Activated CD4-positive, alpha-beta T cell treated with anti-CD3 and anti-CD28 coated beads, Interleukin-2, amount 50 U/mL, for 1 hour (primary cell): ENCODE results near the gene BTRC.

ENCODE experiments used
- DNase-seq: peaks from one replicate; pipeline ENCODE4 v3.0.0-alpha.2; 2020

The BTRC gene

DNA sequence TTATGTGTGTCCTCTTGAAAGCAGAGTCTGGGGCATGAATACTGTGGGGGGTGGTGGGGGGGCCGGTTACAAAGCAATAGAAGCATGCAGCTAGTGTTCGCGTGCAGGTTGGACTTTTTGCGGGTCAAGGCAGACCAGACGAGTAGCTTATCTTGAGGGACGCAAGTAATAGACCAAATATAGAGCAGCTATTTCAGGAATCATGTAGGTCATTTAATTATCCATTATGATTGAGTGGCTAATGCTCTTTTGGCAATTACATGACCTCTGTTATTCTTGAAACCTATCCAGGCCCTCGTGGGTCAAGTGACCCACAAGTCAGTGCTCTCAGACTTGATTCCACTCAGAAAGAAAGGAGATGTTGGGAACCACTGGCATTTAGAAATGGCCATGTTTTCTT, 93.0 kb downstream of the BTRC start:
- no peak for DNase-seq

DNA sequence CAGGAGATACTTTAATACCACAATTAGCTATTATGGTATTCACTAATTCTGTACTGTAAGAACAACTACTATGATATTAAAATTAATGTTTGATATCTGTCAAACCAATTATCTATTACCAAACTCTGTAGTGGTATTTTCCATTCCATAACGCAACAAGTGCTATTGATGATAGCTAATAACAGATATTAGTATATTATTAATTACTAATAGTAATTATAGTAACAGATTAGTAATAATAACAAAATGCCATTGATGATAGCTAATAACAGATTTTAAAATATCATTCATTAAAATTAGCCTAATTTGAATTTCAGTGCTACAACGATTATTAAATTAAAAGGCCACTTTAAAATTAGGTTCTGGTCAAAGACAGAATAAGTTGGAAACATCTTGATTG, 93.5 kb downstream of the BTRC start:
- DNase-seq: no peak

DNA sequence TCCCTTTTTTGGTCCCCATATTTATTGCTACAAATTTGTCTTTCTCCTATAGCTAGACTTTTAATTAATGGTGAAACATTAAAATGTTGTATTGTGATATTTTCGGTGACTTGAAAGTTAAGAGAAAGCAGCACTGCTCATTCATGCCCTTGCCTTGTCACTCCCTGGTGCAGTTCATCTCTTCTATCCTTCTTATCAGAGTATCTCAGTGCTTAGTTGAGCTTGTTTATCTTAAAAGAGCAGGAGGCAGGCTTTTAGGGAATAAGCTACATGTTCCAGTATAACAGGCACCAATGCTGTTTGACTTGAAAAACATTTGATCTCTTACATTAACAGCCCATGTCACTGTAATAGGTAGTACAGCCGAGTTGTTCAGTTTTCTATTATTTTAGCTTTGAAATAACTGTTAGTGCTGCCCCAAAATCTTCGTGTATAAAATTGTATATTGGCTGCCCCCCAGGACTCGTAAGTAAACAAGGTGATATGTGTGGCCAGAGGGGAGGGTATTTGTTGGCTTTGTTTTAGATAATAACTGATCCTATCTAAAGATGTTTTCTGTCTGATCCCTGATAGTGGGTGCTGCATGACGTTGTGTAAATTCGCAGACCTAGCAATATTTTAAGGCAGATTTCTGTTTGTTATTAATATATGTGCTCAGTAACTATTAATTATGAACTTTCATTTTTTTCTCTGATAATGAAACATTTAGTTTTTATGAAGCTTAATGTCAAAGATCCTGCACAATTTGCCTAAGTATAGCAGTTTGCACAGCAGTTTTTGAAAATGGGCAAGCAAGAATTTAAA, 96.5 kb downstream of the BTRC start:
- no peak for DNase-seq

DNA sequence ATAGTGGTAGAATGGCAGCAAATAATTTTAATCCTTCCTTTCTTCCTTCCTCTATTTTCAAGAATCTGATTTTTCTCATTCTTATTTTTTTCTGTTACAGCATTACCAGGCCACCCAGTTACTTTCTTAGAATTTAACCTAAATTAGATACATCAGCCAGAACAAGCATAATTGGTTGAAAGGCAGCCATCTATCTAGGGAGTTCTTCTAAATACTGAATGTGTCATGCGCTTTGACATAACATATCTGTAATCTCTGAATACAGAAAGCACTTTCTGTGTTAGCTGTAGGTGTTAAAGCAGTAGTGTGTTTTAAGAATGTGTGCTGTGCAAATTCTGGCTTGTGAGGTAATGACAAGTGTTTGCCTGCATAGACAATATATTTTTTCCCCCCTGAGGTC, 97.3 kb downstream of the BTRC start:
- DNase-seq: no peak

DNA sequence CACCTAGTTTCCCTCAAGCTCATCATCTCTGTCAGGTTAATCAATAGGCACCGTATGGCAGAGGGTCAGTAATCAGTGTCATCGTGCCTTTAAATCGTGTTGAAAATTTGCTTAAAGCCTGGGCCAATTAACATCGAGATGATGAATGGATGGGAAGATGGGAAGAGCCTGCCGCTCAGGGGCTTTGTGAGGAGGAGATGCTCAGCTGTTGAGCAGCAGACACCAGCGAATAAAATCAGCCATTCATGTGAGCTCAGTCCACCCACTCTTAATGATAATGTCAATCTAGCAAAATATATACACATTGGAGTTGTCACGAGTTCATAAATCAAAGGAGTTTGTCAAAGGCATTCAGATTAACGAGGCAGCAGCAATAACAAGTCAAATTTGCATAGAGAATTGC, 97.7 kb downstream of the BTRC start:
- no peak for DNase-seq

DNA sequence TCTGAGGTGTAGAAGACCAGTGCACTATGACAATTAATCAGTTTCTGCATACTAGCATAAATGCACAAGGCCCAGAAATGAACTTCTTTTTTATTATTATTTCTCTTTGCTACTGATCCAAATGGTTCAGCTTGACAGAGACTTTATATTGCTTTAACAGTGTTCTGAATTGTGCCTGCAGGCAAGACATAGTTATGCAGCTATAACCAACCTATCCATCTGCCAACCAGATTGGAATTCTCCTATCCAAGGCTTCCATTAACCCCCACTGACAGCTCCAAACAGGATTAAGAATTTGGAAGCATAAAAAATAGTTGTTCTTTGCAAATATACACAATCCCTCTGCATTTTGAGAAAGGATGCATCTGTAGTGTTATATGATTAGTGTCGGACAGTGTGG, 98.2 kb downstream of the BTRC start:
- no peak for DNase-seq

DNA sequence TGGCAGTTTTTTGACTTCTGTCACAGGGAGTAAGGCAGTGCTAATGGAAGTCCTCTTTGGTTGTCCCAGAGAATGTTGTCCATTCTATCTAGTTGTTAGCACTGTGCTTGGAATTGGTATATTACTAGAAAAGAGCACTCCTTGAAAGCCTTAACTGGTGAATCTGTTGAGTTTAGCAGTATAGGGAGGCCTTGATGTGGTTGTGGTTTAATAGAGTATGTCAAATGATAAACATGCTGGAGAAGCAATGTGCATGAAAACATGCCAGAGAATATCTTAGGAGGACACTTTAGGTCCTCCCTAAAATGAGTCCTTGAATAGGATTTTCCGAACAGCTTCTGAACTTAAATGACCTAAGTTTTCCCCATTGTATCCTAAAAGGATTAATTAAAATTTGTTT, 98.6 kb downstream of the BTRC start:
- DNase-seq: no peak

DNA sequence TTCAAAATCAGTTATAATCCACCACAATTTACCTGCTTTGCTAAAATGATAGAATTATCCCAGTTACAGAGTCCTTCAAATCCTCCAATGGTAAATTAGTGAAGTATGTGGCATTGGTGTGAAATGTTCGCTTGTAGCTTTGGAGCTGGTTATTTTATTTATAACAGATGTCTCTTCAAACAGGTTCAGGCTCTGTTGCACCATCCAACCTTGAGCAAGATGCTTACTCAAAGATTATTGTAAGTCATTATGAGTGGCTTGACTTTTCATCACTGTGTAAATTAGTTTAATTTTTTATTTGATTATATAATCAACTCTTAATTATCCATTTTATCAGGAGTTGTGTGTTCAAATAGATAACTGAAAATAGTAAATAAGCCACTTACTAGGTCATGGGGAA, 99.4 kb downstream of the BTRC start:
- DNase-seq: no peak

DNA sequence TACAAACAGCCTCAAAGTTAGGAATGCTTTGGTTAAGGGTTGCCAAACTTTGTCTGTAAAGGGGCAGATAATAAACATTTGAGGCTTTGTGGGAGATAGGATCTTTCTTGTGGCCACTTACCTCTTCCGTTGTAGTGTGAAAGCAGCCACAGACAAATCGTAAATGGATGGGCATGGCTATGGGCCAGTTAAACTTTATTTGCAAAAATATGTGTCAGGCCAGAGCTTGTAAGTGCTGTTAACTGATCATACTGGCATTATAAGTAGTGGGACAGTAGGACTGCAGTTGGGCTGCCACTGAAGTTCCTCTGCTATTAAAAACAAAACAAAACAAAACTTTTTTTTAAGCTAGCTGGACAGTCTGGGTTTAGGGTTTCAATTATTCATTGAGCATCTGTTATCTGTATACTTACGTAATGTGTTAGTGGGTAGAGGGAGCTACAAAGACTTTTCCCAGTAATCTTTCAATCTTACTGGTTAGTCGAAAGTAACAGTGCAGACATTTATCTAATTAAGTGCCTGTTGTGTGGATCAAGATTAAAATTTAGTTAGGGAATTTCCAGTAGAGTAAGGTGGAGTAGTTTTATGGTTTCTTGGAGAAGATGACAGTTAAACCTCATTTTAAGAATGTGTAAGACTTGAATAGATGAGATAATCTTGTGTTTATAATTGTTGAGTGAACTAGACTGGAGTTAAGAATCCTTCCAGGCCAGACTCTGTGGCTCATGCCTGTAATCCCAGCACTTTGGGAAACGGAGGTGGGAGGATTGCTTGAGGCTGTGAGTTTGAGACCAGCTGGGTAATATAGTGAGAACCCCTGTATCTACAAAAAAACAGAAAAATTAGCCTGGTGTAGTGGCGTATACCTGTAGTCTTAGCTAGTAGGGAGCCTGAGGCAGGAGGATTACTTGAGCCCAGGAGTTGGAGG, 100.1 kb downstream of the BTRC start:
- no peak for DNase-seq

DNA sequence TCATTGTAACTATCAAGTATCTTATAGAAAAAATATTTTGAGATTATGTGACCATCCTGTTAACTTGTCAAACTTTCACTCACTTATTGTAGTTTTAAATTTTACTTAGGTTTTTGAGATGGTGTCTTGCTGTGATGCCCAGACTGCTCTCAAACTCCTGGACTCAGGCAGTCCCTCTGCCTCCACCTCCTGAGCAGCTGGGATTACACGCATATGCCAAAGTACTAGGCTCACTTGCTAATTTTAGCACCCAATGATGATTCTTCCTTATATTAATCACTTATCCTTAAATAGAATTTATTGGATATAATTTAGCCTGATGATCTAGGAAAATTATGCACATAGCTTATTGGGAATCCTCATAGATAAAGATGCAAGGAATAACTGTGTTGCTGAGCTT, 104.9 kb downstream of the BTRC start:
- DNase-seq: no peak

DNA sequence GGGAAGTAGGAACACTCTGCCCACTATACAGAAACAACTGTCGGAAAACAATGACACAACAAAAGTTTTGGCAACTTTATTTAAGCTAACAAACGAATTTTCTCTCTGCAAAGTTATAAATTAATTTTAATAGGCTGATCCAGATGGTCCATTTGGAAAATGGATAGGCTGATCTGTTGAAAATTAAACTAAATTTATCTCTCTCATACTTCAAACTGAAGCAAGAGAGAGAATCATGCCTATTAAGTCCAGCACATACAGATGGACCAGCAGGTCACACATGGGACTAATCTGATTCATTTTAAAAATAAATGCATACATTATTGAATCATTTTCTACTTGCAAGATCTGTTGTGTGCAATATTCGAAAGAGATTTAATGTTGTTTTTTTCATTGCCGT, 110.1 kb downstream of the BTRC start:
- no peak for DNase-seq

DNA sequence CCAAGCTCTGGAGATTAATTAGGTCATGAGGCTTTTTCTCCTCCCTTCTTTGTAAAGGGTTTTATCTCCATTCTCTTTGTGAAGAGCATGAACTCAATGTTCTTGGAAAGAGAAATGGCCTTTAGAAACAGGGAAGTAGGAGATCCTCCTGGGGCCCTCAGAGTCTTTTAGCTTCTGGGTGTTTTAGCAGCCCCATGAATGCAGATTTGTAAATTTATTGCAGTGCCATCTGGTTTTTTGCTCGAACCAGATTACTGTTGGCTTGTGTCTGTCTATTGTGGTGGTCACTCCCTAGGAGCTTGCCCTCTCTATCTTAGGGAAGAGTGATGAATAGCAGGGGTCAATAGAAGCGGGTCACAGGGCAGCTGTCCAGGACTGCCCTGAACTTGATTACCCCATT, 110.6 kb downstream of the BTRC start:
- DNase-seq: no peak

DNA sequence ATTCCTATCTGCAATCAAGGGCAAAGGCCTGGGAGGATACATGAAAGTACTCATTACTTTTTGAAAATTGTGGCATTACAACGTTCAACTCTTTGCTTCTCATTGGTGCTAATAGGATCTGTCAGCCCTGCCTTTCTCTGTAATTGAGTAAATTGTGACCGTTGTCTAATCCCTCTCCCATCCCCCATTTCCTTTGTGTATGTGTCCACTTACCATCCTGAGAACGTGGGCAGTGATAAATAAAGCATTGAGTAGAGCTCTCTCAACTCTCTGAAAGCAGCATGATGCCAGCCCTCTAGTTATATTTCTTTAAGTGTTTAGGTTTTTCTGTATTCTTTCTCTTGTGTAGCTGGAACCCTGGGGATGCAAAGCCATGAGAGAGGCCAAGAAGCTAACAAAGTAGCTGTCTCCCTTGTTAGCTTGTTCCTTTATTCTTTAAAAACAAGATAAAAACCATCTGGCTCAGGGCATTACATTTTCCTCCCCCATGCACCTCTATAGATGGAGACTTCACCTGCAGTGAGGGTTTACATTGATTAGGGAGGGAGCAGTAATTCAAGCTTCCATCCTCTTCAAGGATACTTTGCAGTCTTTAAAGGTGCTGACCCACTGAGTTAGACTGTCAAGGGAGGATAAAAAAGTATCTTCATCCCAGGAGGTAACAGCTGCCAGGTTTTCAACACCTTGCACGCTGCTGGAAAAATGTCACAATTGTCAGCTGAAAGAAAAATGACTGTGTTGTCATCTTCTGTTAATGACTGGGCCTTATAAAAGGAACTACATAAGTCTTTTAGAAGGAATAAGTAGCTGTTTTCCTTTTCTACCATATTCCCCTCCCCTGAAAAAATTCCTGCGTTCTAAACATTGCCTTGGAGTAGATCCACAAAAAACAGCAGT, 112.3 kb downstream of the BTRC start:
- DNase-seq: no peak

DNA sequence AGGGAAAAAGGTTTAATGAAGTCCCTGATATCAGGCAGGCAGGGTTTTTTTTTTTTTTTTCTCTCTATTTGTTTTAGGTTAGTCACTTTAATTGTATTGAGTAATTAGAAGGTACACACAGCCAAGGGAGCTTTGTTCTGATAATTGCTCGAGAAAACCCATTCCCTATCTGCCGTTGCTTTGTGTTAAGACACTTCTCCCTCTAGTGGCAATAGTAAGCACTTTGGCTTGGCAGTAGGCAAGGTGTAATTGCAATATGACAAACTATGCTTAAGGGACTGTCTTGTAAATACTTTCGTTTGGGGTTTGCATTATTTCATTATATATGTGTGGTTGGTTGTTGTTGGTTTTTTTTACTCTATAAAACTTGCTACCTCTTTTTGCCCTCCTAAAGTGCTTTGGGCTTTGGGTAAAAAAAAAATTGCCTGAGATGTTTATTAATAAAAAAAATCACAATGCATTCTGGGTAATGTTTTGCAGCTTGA, 113.4 kb downstream of the BTRC start:
- peak; percentile 3 for DNase-seq

DNA sequence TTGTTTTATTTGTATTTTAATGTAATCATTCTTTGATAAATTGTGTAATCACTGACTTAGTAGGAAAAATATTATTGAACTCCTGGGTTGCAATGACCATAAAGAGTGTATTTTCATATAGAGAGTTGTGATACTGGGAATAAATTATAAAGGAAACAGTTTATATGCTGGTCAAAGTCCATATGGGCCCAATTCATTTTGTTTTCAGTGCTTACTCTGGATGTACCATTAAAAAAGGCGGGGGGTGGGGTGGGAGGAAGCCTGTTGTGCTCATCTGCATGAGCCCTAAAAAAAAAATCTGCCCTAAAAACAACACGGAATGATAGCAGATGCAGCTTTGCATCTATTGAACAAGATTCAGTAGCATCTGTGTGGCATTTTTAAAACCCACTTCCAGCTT, 114.2 kb downstream of the BTRC start:
- DNase-seq: no peak

DNA sequence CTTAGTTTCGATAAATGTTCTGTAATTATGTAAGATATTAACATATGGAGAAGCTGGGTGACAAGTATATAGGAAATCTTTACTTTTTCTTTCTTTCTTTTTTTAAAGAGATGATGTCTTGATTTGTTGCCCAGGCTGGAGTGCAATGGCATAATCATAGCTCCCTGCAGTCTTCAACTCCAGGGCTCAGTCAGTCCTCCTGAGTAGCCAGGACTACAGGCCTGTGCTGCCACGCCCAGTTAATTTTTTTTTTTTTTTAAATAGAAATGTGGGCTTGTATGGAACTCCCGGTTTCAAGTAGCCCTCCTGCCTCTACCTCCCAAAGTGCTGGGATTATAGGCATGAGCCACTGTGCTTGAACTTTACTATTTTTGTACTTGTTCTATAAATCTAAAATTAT, 122.4 kb downstream of the BTRC start:
- no peak for DNase-seq

DNA sequence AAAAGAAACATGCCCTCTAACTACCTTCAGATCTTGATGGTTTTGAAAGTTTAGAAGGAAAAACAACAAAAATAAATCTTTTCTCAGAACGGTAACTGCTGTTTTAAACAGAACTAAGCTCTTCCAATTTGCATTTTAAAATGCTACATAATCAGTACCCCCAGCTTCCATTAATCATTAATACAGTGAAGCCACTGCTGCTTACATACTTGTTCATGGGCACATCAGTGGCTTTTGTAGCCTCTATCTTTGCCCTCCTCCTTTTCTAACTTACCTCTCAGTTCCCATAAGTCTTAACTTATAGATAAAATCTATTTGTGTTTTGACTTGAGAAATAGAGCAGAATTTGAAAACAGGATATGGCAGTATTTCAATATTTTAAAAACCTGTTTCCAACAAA, 125.0 kb downstream of the BTRC start:
- DNase-seq: no peak

DNA sequence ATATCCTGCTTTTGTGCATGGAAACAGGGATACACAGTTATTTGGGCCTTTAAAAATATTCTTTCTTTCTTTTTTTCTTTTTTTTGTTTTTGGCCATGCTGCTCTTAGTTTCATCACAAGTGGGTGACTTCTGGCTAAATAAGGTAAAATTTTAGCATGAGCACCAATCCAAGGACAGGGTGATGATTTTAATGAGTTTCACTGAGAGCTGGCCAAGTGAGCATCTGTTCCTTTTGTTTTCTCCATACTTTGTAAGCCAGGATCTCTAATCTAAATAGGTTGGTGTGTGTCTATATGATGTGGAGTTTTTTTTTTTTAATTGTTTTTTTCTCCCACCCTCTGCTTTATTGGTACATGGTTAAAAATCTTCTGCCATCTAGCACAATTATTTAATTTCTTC, 127.3 kb downstream of the BTRC start:
- DNase-seq: no peak

DNA sequence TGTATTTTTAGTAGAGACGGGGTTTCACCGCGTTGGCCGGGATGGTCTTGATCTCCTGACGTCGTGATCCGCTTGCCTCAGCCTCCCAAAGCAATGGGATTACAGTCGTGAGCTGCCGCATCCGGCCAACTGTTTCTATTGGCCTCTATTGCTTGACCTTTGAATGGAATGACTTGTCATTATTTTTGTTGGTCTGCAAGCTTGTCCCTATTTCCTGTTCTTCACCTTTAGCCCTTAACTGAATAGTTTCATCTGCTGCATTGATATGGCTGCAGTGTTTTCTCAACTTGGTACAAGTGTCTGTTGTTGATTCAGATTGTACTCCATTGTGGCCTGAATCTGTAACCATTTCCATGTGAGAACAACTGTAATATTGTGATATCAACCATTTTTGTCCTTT, 128.6 kb downstream of the BTRC start:
- no peak for DNase-seq

DNA sequence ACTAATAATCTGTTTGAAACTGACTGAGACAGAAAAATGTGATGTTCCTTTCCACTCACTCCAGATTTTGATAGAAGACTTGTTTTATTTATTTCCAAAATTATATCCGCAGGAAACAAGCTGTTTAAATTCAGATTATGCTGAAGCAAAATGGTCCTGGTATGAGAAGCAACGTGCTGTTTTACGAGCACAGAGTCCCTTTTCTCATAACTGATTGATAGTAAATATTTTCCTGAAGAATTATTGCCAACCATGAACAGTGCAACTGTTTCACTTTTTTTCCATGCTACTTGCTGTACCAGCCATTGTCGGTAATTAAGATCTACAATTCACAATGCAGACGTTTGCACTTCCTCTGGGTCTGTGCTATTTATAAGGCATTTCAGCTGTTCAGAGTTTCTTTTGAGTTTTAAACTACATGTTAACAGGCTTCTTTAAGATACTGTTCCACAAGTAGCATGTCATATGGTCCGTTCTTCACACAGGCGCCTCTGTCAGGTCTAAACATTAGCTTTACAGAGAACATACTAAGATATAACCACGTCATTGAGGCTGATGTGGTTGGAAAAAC, 130.3 kb downstream of the BTRC start:
- DNase-seq: no peak

DNA sequence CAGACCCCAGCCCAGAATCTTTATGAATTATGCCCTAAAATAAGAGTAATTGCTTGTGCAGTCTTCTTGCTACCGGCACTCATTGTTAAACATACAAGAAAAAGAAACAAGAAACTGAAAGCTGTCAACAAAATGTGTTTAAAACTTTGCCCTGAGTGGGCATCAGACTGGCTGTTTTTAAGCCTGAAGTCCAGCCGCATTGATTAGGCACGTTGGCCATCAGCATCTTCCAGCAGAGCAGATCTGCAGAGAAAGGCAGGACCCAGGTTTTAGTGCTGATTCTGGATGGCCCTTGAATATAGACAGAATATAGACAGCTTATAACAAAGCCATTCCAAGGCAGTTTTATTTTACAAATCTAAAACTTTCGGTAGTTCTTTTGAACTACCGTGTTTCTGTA, 131.2 kb downstream of the BTRC start:
- DNase-seq: no peak

DNA sequence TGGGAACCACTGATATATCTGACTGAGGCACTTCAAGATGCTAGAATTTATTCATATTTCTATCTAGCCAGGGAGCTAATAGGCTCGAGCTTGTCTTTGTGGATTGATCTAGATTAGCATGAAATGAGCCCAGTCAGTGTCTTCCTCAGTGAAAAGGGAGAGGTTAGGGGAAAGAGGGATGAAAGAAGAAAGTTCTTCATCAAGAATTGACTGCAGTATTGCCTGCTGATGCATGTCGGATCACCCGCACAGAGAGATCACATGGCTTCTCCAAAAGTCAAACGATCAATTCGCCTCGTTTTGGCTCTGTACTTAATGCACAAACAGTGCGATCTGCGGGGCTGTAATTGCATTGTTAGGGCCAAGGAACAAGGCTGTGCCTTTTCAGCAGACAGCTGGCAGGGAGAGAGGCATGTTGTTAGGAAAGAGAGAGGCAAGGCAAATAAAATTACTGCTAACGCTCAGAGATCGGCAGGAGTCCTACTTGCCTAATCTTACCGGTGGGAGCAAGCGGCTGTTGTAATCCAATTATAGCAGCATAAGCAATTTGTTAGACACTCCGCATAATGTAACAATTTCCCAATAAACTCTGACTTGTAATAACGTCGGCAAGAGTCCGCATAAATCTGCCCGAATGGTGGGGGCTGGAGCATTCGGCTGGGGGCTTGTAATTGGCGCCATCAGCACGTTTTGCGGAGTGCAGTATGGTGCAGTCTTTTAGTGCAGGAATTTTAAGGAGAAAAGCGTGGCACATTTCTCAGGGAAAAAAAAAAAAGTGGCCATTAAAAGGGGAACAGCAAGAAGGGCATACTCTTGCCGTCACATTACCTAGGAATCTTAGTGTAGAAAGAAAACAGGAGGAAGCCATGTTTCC, 132.0 kb downstream of the BTRC start:
- no peak for DNase-seq
